ENCODE measurements around the gene ADAT3.

ADAT3 gene

GRCh38 chr19:1905110-1905862 is at the start of gene ADAT3, which contains the start of gene SCAMP4:
Gene ADAT3, plus strand, starts transcription at chr19:1905399. Its CDS starts 6,649 bp downstream, at chr19:1912048.
Gene SCAMP4, plus strand, starts transcription at chr19:1905399. Its CDS starts 9,621 bp downstream, at chr19:1915020.
- DNase-seq = peak; percentile 99

- DNase-seq = peak; percentile 38
These were observed 49.4 kb upstream of the ADAT3 start for GRCh38 chr19:1855828-1856255.

DNA sequence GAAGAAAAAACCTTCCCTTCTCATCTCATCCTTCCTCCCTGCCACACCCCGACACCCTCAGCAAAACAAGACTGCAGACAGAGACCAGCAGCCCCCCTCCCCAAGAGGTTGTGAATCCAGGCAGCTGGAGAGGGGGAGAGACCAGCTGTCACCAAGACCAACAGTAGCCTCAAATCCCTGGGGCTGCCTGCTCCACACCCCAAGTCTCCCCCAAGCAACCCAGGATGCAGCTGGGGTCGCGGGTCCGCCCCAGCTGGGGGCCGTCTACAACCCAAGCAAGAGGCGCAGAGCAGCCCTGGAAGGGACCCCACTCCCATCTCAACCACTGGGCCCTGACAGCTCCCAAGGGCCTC is 48.9 kb upstream of the ADAT3 start:
- no peak for DNase-seq

- DNase-seq = peak; percentile 46
These were observed 48.2 kb upstream of the ADAT3 start for GRCh38 chr19:1856698-1857603.

DNA sequence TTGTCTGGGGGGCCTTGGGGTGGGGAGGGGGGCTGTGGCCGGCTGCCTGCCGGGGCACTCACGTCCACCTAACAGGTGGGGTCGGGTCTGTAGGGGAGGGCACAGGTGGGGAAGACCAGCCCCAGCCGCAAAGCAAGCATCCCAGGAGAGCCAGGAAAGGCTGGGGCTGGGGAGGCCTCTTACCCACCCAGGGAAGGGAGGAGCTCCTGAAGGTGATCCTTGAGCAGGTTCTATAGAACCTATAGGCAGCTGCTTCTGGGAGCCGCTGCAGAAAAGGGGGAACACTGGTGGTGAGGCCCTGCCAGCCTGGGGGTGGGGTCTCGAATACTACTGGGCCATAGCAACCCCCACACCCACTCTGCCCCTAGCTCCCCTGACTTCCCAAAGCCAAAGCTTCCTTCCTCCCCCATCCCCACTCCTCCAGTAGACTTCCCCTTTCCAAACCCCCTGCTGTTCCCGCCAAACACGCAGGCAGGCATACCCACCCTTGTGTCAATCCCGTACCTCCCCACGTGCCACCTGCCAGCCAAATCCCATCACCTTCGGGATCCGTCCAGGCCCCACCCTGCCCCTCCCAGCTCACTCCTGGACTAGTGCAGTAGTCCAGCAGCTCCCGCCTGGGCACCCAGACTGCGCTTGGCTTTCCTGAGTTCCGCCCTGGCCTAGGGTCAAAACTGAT is 47.4 kb upstream of the ADAT3 start:
- DNase-seq = no peak

DNA sequence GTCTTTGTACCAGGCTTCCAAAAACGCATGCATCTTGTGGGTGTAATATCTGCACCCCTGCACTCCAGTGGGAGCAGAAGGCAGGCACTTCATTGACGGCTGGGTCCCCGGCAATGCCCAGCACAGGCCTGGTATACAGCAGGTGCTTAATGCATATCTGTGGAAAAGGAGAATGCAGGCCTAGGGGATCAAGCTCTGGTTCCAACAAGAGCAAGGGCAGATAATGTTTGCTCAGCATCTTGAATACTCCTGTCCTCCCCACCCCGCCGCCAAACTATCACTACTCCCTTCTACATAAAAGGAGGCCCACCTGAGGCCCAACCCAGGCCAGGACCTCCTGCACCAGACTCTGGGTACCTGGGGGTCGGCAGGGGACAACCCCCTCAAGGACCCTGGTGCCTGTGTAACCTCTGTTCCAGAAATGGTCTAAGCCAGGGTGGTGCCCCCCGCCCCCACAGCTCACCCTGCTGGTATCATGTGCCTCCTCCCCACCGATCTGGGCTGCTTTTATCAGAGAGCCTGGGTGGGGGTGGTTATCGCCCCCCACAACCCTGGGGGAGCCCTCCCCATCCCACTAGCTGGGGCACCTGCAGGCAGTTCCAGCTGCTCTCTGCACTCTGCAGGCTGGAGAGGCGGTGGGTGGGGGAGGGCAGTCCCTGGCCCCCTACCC is 46.7 kb upstream of the ADAT3 start:
- DNase-seq = no peak

DNA sequence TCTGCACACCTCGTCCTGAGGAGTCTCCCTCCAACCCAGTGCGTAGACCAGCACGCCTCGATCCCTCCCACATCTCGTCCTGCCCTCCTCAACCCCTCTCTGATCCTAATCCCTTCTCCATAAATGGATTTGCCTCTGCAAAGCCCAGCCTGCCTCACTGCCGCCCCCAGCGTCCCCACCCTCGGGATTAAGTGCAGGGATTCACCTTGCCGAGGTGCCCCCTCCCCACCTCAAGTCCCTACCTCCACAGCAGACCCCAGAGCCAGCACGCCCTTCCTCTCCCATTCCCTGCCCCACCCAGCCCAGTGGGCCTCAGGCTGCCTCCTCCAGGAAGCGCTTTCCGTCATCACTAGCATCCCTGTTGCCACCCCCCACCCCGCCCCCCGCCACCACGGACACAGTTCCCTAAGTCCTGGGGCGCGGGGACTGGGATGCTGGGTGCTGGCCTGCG is 45.8 kb upstream of the ADAT3 start:
- no peak for DNase-seq

- peak; percentile 77 for DNase-seq
These were observed 45.0 kb upstream of the ADAT3 start for GRCh38 chr19:1860042-1860775.

- DNase-seq = no peak
These were observed 44.2 kb upstream of the ADAT3 start for GRCh38 chr19:1860821-1861598.

- no peak for DNase-seq
These were observed 43.6 kb upstream of the ADAT3 start for GRCh38 chr19:1861599-1862031.

DNA sequence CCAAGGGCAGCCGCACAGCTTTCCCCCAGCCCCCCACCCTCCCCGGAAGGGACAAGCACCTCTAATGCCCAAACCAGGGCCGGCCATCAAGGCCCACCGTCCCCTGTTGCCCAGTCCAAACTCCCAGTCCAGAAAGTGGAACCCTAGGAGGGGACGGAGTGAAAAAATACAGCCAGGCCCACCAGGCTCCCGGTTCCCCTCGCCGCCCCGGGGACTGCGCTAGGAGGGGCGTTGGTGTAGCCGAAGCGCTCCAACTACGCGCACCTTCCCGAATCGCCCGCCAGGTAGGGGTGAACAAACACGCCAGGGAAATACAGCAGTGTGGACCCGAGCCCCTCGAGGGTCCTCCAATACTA is 43.2 kb upstream of the ADAT3 start:
- no peak for DNase-seq

GRCh38 chr19:1862424-1863327 is 42.5 kb upstream of the ADAT3 start:
- peak; percentile 71 for DNase-seq

GRCh38 chr19:1863328-1863637 is 41.9 kb upstream of the ADAT3 start, which contains the start of gene KLF16:
Gene KLF16, minus strand, starts transcription at chr19:1863579. Its CDS starts 82 bp downstream, at chr19:1863497.
- DNase-seq = no peak

- peak; percentile 93 for DNase-seq
These were observed 41.3 kb upstream of the ADAT3 start for GRCh38 chr19:1863638-1864479.

DNA sequence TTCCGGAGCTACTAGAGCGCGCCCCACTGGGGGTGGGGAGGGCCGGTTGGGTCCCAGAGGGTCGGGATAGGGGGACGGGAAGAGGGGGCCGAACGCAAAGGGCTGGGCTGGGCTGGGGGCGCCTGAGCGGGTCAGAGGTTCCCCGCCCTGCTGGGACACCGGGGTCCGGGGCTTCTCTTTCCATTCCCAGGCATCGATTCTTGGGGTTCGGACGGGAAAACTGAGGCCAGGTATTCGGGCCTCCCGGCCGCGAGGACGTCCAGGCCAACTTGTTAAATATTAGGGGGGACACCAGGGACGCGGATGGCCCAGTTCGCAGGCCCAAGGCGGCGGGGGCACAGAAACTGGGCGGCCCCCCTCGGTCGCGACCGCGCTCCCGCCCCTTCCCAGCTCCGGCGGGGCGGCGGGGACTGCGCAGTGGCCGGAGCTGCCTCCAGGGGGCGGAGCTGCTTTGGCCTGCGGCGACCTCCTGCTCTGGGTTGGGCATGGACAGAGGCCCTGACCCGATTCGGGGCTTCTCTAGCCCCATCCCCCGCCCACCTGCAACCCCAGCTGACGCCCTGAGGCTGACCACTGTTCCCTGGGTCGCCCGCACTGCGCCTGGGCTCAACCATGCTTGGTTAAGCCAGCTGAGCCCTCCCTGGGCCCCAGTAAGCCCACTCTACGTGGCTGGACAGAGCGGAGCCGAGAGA is 40.6 kb upstream of the ADAT3 start:
- peak; percentile 70 for DNase-seq

DNA sequence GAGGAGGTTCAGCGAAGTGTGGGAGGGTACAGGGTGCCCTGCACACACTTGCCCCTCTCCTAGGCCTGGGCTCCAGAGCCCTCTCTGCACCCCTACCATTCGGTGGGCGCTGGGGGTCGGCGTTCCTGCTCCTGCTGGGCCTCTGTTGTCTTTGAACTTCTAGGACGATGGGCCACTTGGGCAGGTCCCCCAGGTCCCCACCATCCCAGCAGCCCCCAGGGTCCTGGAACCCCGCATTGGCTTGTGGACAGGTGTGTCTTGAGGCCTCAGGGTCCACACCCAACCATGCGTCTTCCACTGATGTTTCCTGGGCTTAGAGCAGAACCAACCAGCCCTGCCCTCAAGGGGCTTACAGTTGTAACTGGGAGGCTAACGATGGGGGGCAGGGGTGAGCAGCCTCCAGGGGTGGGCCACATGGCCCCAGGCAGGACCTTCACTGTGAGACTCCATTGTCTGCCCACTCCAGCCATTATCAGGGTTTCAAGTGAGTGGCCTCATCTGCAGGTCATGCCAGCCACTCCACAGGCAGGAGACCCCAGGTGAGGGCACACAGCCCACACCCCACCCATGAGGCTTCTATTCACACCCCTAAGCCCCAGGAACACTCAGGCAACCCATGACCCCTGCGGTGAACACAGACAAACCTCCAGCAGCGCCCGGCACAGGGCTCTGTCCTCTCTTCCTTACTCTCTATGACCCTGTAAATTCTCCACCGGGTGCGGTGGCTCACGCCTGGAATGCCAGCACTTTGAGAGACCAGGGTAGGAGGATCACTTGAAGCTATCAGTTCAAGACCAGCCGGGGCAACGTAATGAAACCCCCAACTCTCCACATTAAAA is 39.8 kb upstream of the ADAT3 start:
- no peak for DNase-seq

- no peak for DNase-seq
These were observed 38.4 kb upstream of the ADAT3 start for GRCh38 chr19:1866693-1867348.
